HepG2 (cell line): ENCODE data around the gene SKP1. TPM values are rescaled to one million over a fixed set of nuclear protein-coding genes. Genes with fewer than 3 reads are reported as not detected.

ENCODE experiments used
- ATAC-seq: fragments of 200-7000 bp; cut with Tn5 transposase; 3 replicates; pipeline ENCODE4 v1.9.1; 2020; ENCODE audit warnings: mild to moderate bottlenecking, moderate library complexity
- BruUV-seq: library from RNA; stranded (reverse); fragments of 400-500 nt; replicated peaks from 2 replicates; lab custom pipeline; 2021; lab: Mats Ljungman, UMichigan
- CTCF ChIA-PET: fragments of 300-600 bp; formaldehyde crosslinking; extraction: SDS; loops from one replicate; lab custom pipeline; 2021; ENCODE audit warnings: low total read pairs, inconsistent platforms, low intra/inter-chr PET ratio; lab: Yijun Ruan, JAX
- POLR2A ChIA-PET: fragments of 350-600 bp; sonication (Branson Sonifier 250); formaldehyde crosslinking; loops from one replicate; lab custom pipeline; 2020; ENCODE audit warnings: antibody characterized with exemption, inconsistent platforms; lab: Yijun Ruan, JAX
- DNase-seq: peaks from one replicate; pipeline ENCODE4 v3.0.0-alpha.2; 2015; ENCODE audit warnings: low spot score
- FAIRE-seq: peaks from 3 replicates; lab custom pipeline; 2011; peaks lifted over from hg19 to GRCh38; lab: Jason Lieb, UNC
- H2AFZ ChIP-seq: one replicate; pipeline ENCODE4 v1.6.1; 2011; ENCODE audit warnings: low read length, inconsistent platforms
- H3K27ac ChIP-seq: fragments of 300-600 bp; 3 replicates; pipeline ENCODE4 v1.8.0; 2011; ENCODE audit warnings: mixed run types, mild to moderate bottlenecking, mixed read lengths, low read length, inconsistent platforms; ENCODE audit not compliant: insufficient read depth; ENCODE audit errors: extremely low read length
- H3K27me3 ChIP-seq, 2 experiments: fragments of 200-600 bp in 1 of 2; 2 replicates in 1 of 2; 3 replicates in 1 of 2; pipeline versions ENCODE4 v1.6.0 to v1.8.0; 2011; ENCODE audit warnings: low read length in 2 of 2, mild to moderate bottlenecking in 2 of 2, moderate library complexity in 2 of 2, inconsistent platforms in 1 of 2; ENCODE audit not compliant: insufficient read depth in 2 of 2, control insufficient read depth in 1 of 2
- H3K36me3 ChIP-seq, 2 experiments: fragments of 200-600 bp in 1 of 2; replicated peaks in 1 of 2; 2 replicates in 1 of 2; 3 replicates in 1 of 2; pipeline versions ENCODE4 v1.5.1 to v1.8.0; 2011; ENCODE audit warnings: low read length in 2 of 2, inconsistent platforms in 1 of 2; ENCODE audit not compliant: insufficient read depth in 2 of 2, control insufficient read depth in 1 of 2
- H3K4me1 ChIP-seq: 2 replicates; pipeline ENCODE4 v1.5.1; 2012; ENCODE audit warnings: low read length, inconsistent platforms; ENCODE audit not compliant: insufficient read depth
- H3K4me2 ChIP-seq: 2 replicates; pipeline ENCODE4 v1.6.0; 2011; ENCODE audit warnings: low read depth, low read length, inconsistent platforms
- H3K4me3 ChIP-seq, 3 experiments: fragments of 200-600 bp in 1 of 3; sonication (generic), shearing (Covaris generic) in 1 of 3; replicated peaks in 1 of 3; 2 replicates each; pipeline ENCODE4 v1.5.1; 2011 to 2016; ENCODE audit warnings: low read length in 3 of 3, inconsistent platforms in 2 of 3, low read depth in 2 of 3, mild to moderate bottlenecking in 2 of 3, control low read depth in 1 of 3, mixed read lengths in 1 of 3; ENCODE audit not compliant: insufficient read depth in 1 of 3
- H3K79me2 ChIP-seq: one replicate; pipeline ENCODE4 v1.6.1; 2011; ENCODE audit warnings: low read length, inconsistent platforms; ENCODE audit not compliant: insufficient read depth
- H3K9ac ChIP-seq: 2 replicates; pipeline ENCODE4 v1.6.0; 2011; ENCODE audit warnings: mild to moderate bottlenecking, low read depth, low read length, inconsistent platforms; ENCODE audit not compliant: insufficient read depth
- H3K9me3 ChIP-seq: 2 replicates; pipeline ENCODE4 v1.5.1; 2012; ENCODE audit warnings: mild to moderate bottlenecking, low read length
- H4K20me1 ChIP-seq: 2 replicates; pipeline ENCODE4 v1.6.0; 2011; ENCODE audit warnings: inconsistent platforms, mild to moderate bottlenecking, low read length, moderate library complexity; ENCODE audit not compliant: insufficient read depth
- MAFF ChIP-seq: IDR thresholded peaks from 2 replicates; pipeline ENCODE4 v1.6.1; 2011; ENCODE audit warnings: low read depth, low read length, improper control_type of control experiment
- MAFK ChIP-seq, 2 experiments: IDR thresholded peaks in 1 of 2; conservative IDR thresholded peaks in 1 of 2; 2 replicates each; pipeline ENCODE4 v1.6.1; 2011; ENCODE audit warnings: improper control_type of control experiment in 2 of 2, low read length in 2 of 2
- NFATC3 ChIP-seq: sonication (generic); formaldehyde crosslinking; IDR thresholded peaks from 2 replicates; pipeline ENCODE4 v1.5.1; 2020; ENCODE audit warnings: mild to moderate bottlenecking, missing genetic modification reagents
- NR2F1 ChIP-seq, 2 experiments: fragments of 450-650 bp in 1 of 2; formaldehyde crosslinking in 1 of 2; IDR thresholded peaks; 2 replicates each; pipeline versions ENCODE4 v1.5.0 to v1.6.1; 2016 to 2020; ENCODE audit warnings: mild to moderate bottlenecking in 1 of 2, missing compliant biosample characterization in 1 of 2, missing genetic modification reagents in 1 of 2, moderate library complexity in 1 of 2
- SSRP1 ChIP-seq: IDR thresholded peaks from 2 replicates; pipeline ENCODE4 v1.6.1; 2016; ENCODE audit warnings: control low read depth
- ZNF646 ChIP-seq: sonication (generic); formaldehyde crosslinking; IDR thresholded peaks from 2 replicates; pipeline ENCODE4 v1.9.0; 2021; ENCODE audit warnings: mild to moderate bottlenecking, missing genetic modification reagents
- WGBS: methylation state at CpG from one replicate; pipeline ENCODE4 v1.1.6; 2017; ENCODE audit warnings: low lambda C conversion rate; 5-methylcytosine and 5-hydroxymethylcytosine counted together
- in situ Hi-C: cut with HindIII; loops from 2 replicates; pipeline ENCODE4 v1.10.0; 2017; ENCODE audit warnings: low pct_unique_long_range_greater_than_20kb; ENCODE audit not compliant: extremely low pct_ligation_motif_present
- intact Hi-C: fragments of 100-400 bp; cut with micrococcal nuclease; formaldehyde crosslinking; loops from one replicate; pipeline ENCODE4 v1.10.0; 2022; ENCODE audit not compliant: unreplicated experiment
- polyA plus RNA-seq, 8 experiments: library from polyadenylated mRNA; depleted of rRNA in 3 of 8; stranded (reverse) in 7 of 8; unstranded in 1 of 8; fragments of >200 nt; fragmentation: Illumina TruSeq in 4 of 8; extraction: Trizol in 4 of 8; gene quantifications; 2 replicates each; pipeline versions ENCODE4 v1.2.1 to v1.2.3, GENCODE V29; 2011 to 2016; ENCODE audit warnings: low read depth in 4 of 8, missing spikeins in 1 of 8, mixed read lengths in 1 of 8; ENCODE audit not compliant: insufficient read depth in 1 of 8
- total RNA-seq, 5 experiments: library from RNA; depleted of rRNA; stranded (reverse); fragments of >200 nt; fragmentation: Illumina TruSeq; extraction: Trizol; gene quantifications; 2 replicates each; pipeline ENCODE4 v1.2.3, GENCODE V29; 2016; ENCODE audit warnings: low read depth in 1 of 5

Gene SKP1
- total and polyA plus RNA-seq, 2 of the 13 experiments (the other 11 are each of a cell fraction or from before 2014, with no cell fraction given): 134 to 340 TPM

- TF ChIP-seq ZNF646 (CRISPR knock-in tag): no peak
These were observed 4.8 kb downstream of the SKP1 start (continued) for GRCh38 chr5:134171972-134172371.

- BruUV-seq: no TSS peak
- TF ChIP-seq SSRP1 (CRISPR knock-in tag) (no peak), MAFK (conservative IDR thresholded peaks at IDR 0.05 in 1 of 2, IDR thresholded peaks at IDR 0.05 in 1 of 2; ENCODE audit: low read length in 2 of 2) (peak; percentile 23 to 54; a peak in 2 of 4 replicates), MAFF (peak; percentile 25; the same call in 1 of the 2 replicates), NR2F1 (CRISPR knock-in tag; IDR thresholded peaks at IDR 0.05) (no peak), NFATC3 (no peak)
- TF ChIP-seq, all 625 proteins: peak for 2
- Histone ChIP-seq H2AFZ (no peak overlapping the region), H3K9me3 (no peaks in the 10 kb centered on the region), H3K36me3 (peaks cover 14 to 82% of the 10 kb centered on the region in 2 experiments; a peak in 4 of 5 replicates), H3K27ac (no peak overlapping the region), H3K27me3 (no peaks in the 10 kb centered on the region), H3K4me2 (no peak overlapping the region), H3K4me1 (0 out of 2 replicates have a peak, but pooled peaks cover 7% of the 10 kb centered on the region), H3K4me3 (no peak overlapping the region), H4K20me1 (no peaks in the 10 kb centered on the region), H3K79me2 (peaks cover 9% of the 10 kb centered on the region), H3K9ac (no peak overlapping the region)
- ChIA-PET CTCF (no interaction called here), POLR2A (interaction anchor here (1.9 to 2.3 kb wide), 2 partner anchors 13 to 15 kb away, joined by 5 to 6 read pairs; partner anchors contain the start of gene SKP1)
- DNase-seq (no peak), ATAC-seq (no peak), FAIRE-seq (no peak)
- intact Hi-C loops: no loop called here
- WGBS: 98% methylated on average over 5 of the region's 5 CpGs
- in situ Hi-C loops: no loop called here
These were observed 14.2 kb downstream of the SKP1 start for GRCh38 chr5:134162592-134162991.
